IMR-90 (cell line): ENCODE results near the gene DTHD1. TPM values are rescaled to one million over a fixed set of nuclear protein-coding genes. Genes with fewer than 3 reads are reported as not detected.

Experiments
- ATAC-seq: fragments of 200-7000 bp; cut with Tn5 transposase; 2 replicates; pipeline ENCODE4 v1.9.1; 2020; ENCODE audit warnings: low read depth, mild to moderate bottlenecking, moderate library complexity
- BruUV-seq: library from RNA; stranded (reverse); fragments of 400-500 nt; replicated peaks from 2 replicates; lab custom pipeline; 2021; lab: Mats Ljungman, UMichigan
- CTCF ChIA-PET: fragments of 300-600 bp; formaldehyde crosslinking; extraction: SDS; loops from one replicate; lab custom pipeline; 2021; ENCODE audit warnings: antibody characterized with exemption; lab: Yijun Ruan, JAX
- POLR2A ChIA-PET: fragments of 300-600 bp; sonication (Branson Sonifier 250); formaldehyde crosslinking; loops from one replicate; lab custom pipeline; 2022; ENCODE audit warnings: antibody characterized with exemption; ENCODE audit not compliant: unreplicated experiment; lab: Charles Lee
- DNase-seq: peaks from one replicate; pipeline ENCODE4 v3.0.0; 2013
- H2AFZ ChIP-seq: replicated peaks from 2 replicates; pipeline ENCODE3; 2013; ENCODE audit warnings: low read length, mild to moderate bottlenecking; ENCODE audit not compliant: poor library complexity
- H2AK5ac ChIP-seq: 2 replicates; pipeline ENCODE4 v1.6.1; 2013; ENCODE audit warnings: low read depth, low read length, inconsistent platforms
- H2AK9ac ChIP-seq: replicated peaks from 2 replicates; pipeline ENCODE3; 2013; ENCODE audit warnings: mild to moderate bottlenecking, low read depth, low read length, moderate library complexity; ENCODE audit not compliant: poor library complexity
- H2BK120ac ChIP-seq: 2 replicates; pipeline ENCODE4 v1.6.1; 2013; ENCODE audit warnings: low read depth, low read length, inconsistent platforms
- H2BK15ac ChIP-seq: 3 replicates; pipeline ENCODE4 v1.6.1; 2013; ENCODE audit warnings: low read depth, low read length, inconsistent platforms
- H2BK20ac ChIP-seq: 2 replicates; pipeline ENCODE4 v1.6.1; 2013; ENCODE audit warnings: low read depth, mild to moderate bottlenecking, inconsistent platforms, low read length, moderate library complexity
- H2BK5ac ChIP-seq: 2 replicates; pipeline ENCODE4 v1.6.1; 2013; ENCODE audit warnings: mild to moderate bottlenecking, low read depth, low read length, inconsistent platforms; ENCODE audit not compliant: poor library complexity, severe bottlenecking
- H3K14ac ChIP-seq: replicated peaks from 2 replicates; pipeline ENCODE4 v1.6.1; 2013; ENCODE audit warnings: low read depth, low read length, inconsistent platforms
- H3K18ac ChIP-seq: 2 replicates; pipeline ENCODE4 v1.6.1; 2013; ENCODE audit warnings: low read depth, low read length, control low read depth
- H3K23ac ChIP-seq: 2 replicates; pipeline ENCODE4 v1.6.1; 2013; ENCODE audit warnings: low read depth, low read length, inconsistent platforms
- H3K27ac ChIP-seq: 2 replicates; pipeline ENCODE4 v1.5.1; 2013; ENCODE audit warnings: mild to moderate bottlenecking, control low read depth, low read length; ENCODE audit not compliant: insufficient read depth
- H3K27me3 ChIP-seq: 2 replicates; pipeline ENCODE4 v1.6.1; 2013; ENCODE audit warnings: low read length; ENCODE audit not compliant: control insufficient read depth, insufficient read depth
- H3K36me3 ChIP-seq: 2 replicates; pipeline ENCODE4 v1.6.1; 2013; ENCODE audit warnings: low read length, mixed read lengths; ENCODE audit not compliant: control insufficient read depth, insufficient read depth
- H3K4ac ChIP-seq: 2 replicates; pipeline ENCODE4 v1.6.1; 2013; ENCODE audit warnings: low read depth, low read length, inconsistent platforms
- H3K4me1 ChIP-seq: 2 replicates; pipeline ENCODE4 v1.6.1; 2013; ENCODE audit warnings: low read length, mixed read lengths; ENCODE audit not compliant: control insufficient read depth, insufficient read depth
- H3K4me2 ChIP-seq: 2 replicates; pipeline ENCODE4 v1.6.1; 2013; ENCODE audit warnings: low read depth, mild to moderate bottlenecking, control low read depth, low read length, moderate library complexity
- H3K4me3 ChIP-seq: 2 replicates; pipeline ENCODE4 v1.5.1; 2013; ENCODE audit warnings: low read depth, mild to moderate bottlenecking, control low read depth, low read length, moderate library complexity; ENCODE audit not compliant: insufficient read depth
- H3K56ac ChIP-seq: 2 replicates; pipeline ENCODE4 v1.6.1; 2013; ENCODE audit warnings: low read length, inconsistent platforms; ENCODE audit not compliant: insufficient read depth; ENCODE audit errors: extremely low read depth
- H3K79me1 ChIP-seq, 2 experiments: 2 replicates each; pipeline ENCODE4 v1.6.1; 2013; ENCODE audit warnings: low read length in 2 of 2, inconsistent platforms in 1 of 2, low read depth in 1 of 2
- H3K9ac ChIP-seq: 2 replicates; pipeline ENCODE4 v1.6.1; 2013; ENCODE audit warnings: low read depth, low read length, control low read depth
- H3K9me1 ChIP-seq: 2 replicates; pipeline ENCODE4 v1.6.1; 2013; ENCODE audit warnings: low read length, inconsistent platforms; ENCODE audit not compliant: insufficient read depth
- H3K9me3 ChIP-seq: 2 replicates; pipeline ENCODE4 v1.6.1; 2013; ENCODE audit warnings: low read length; ENCODE audit not compliant: control insufficient read depth, insufficient read depth
- H4K20me1 ChIP-seq: 2 replicates; pipeline ENCODE4 v1.6.1; 2013; ENCODE audit warnings: low read length, inconsistent platforms; ENCODE audit not compliant: insufficient read depth
- H4K5ac ChIP-seq: 2 replicates; pipeline ENCODE4 v1.6.1; 2013; ENCODE audit warnings: mild to moderate bottlenecking, low read depth, low read length, control low read depth
- H4K8ac ChIP-seq, 2 experiments: 2 replicates each; pipeline ENCODE4 v1.6.1; 2013; ENCODE audit warnings: low read depth in 2 of 2, low read length in 2 of 2, control low read depth in 1 of 2, inconsistent platforms in 1 of 2
- H4K91ac ChIP-seq: 2 replicates; pipeline ENCODE4 v1.6.1; 2013; ENCODE audit warnings: low read depth, low read length, inconsistent platforms; ENCODE audit not compliant: insufficient read depth
- BHLHE40 ChIP-seq: fragments of 150-350 bp; IDR thresholded peaks from 2 replicates; pipeline ENCODE4 v1.6.1; 2016; ENCODE audit warnings: mild to moderate bottlenecking, low read depth, low read length
- POLR2A ChIP-seq: IDR thresholded peaks from 2 replicates; pipeline ENCODE4 v1.6.1; 2012; ENCODE audit warnings: mild to moderate bottlenecking, low read depth, low read length
- WGBS, 2 experiments: methylation state at CpG; one replicate each; pipeline versions ENCODE4 v1.1.5 to v1.1.7; 2013; ENCODE audit warnings: missing lambda C conversion rate in 2 of 2; ENCODE audit not compliant: insufficient read length in 1 of 2; ENCODE audit errors: extremely low coverage in 2 of 2; 5-methylcytosine and 5-hydroxymethylcytosine counted together
- dilution Hi-C: fragments of 300-500 bp; cut with HindIII; formaldehyde crosslinking; loops from one replicate; pipeline ENCODE4 v1.14.3; 2018; ENCODE audit warnings: low sequenced_read_pairs; ENCODE audit not compliant: unreplicated experiment
- in situ Hi-C: fragments of 300-500 bp; cut with MboI; formaldehyde crosslinking; loops from 3 replicates; pipeline ENCODE4 v1.14.3; 2019; ENCODE audit warnings: low sequenced_read_pairs, inconsistent platforms, mixed read lengths
- intact Hi-C: fragments of 100-400 bp; cut with micrococcal nuclease; formaldehyde crosslinking; loops from 2 replicates; pipeline ENCODE4 v1.10.0; 2022
- polyA plus RNA-seq, 3 experiments: library from polyadenylated mRNA; depleted of rRNA; stranded (reverse); fragments of >200 nt; gene quantifications; 2 replicates each; pipeline ENCODE4 v1.2.3, GENCODE V29; 2012; ENCODE audit warnings: low replicate concordance in 1 of 3
- total RNA-seq: library from RNA; depleted of rRNA; stranded (reverse); fragments of >200 nt; gene quantifications from 2 replicates; pipeline ENCODE4 v1.2.3, GENCODE V29; 2012

DTHD1 gene
- total and polyA plus RNA-seq, 2 of the 4 experiments (the other 2 are of a cell fraction): not detected

DNA sequence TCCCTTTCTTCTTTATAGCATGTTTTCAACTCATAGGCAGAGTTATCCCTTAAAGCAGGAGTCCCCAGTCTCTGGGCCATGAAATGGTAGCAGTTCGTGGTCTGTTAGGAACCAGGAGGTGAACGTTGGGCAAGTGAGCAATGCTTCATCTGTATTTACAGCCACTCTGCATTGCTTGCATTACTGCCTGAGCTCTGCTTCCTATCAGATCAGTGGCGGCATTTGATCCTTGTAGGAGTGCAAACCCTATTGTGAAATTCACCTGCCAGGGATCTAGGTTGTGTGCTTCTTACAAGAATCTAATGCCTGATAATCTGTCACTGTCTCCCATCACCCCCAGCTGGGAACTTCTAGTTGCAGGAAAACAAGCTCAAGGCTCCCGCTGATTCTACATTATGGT is 39.8 kb downstream of the DTHD1 start:
- intact Hi-C loops: no loop called here
- Histone ChIP-seq H3K14ac (no peak overlapping the region), H3K23ac (no peak overlapping the region), H3K27me3 (no peaks in the 10 kb centered on the region), H4K8ac (no peak overlapping the region), H3K4me2 (no peak overlapping the region), H4K20me1 (no peaks in the 10 kb centered on the region), H3K18ac (no peak overlapping the region), H3K27ac (no peak overlapping the region), H3K4ac (no peak overlapping the region), H2AFZ (no peak overlapping the region), H2AK5ac (no peak overlapping the region), H3K4me3 (no peak overlapping the region), H3K4me1 (no peaks in the 10 kb centered on the region), H3K9ac (no peak overlapping the region), H3K56ac (no peak overlapping the region), H4K91ac (no peak overlapping the region), H3K9me3 (0 out of 2 replicates have a peak, but pooled peaks cover 2% of the 10 kb centered on the region), H2AK9ac (no peak overlapping the region), H3K9me1 (no peaks in the 10 kb centered on the region), H3K36me3 (no peaks in the 10 kb centered on the region), H2BK20ac (no peak overlapping the region), H2BK15ac (no peak overlapping the region), H4K5ac (no peak overlapping the region), H2BK120ac (no peak overlapping the region), H3K79me1 (no peaks in the 10 kb centered on the region), H2BK5ac (no peak overlapping the region)
- no peak for ATAC-seq
- no TSS peak for BruUV-seq
- 29% methylated on average over 2 of the region's 4 CpGs; no CpG with 5 or more reads in 1 of the 2 experiments for WGBS, 2 experiments
- no peak for DNase-seq
- POLR2A ChIA-PET: no interaction called here
- in situ Hi-C loops: no loop called here
- CTCF ChIA-PET: no interaction called here
- TF ChIP-seq BHLHE40 (no peak), POLR2A (no peak)
- dilution Hi-C loops: no loop called here
